Fibroblast of lung (primary cell): Measurements from ENCODE around the gene RRAGD.

Experiments
- CTCF ChIP-seq, 2 donors: IDR thresholded peaks in 1 of 2; conservative IDR thresholded peaks in 1 of 2; 1 replicate in 1 of 2; 2 replicates in 1 of 2; pipeline ENCODE4 v1.5.1; 2011 to 2012; ENCODE audit warnings: low read length in 2 of 2, control low read depth in 1 of 2, inconsistent platforms in 1 of 2, low read depth in 1 of 2, mild to moderate bottlenecking in 1 of 2
- EZH2 ChIP-seq: IDR thresholded peaks from 2 replicates; pipeline ENCODE4 v1.5.1; 2012; ENCODE audit warnings: low read length, control low read depth, mild to moderate bottlenecking; ENCODE audit errors: missing control alignments

- no peak for TF ChIP-seq CTCF (conservative IDR thresholded peaks at IDR 0.05 in 1 of 2, IDR thresholded peaks at IDR 0.05 in 1 of 2; ENCODE audit: low read depth in 1 of 2, low read length in 2 of 2)
- TF ChIP-seq EZH2 = no peak
Measured at GRCh38 chr6:89323511-89323971, 88.5 kb downstream of the RRAGD start.
